NCI-H526 (cell line): ENCODE data around the gene EPHB3.

ENCODE experiments used
- DNase-seq, 2 experiments: peaks; one replicate each; lab custom pipeline; 2025; lab: John Stamatoyannopoulos, UW

Gene EPHB3

GRCh38 chr3:184563941-184564684 lies 2.5 kb downstream of the EPHB3 start:
- DNase-seq: no peak

- peak in 1 of 2 experiments; percentile 59 for DNase-seq
These were observed 3.2 kb downstream of the EPHB3 start for GRCh38 chr3:184564685-184565385.

GRCh38 chr3:184565421-184566211 lies 4.0 kb downstream of the EPHB3 start:
- peak; percentile 52 to 86 for DNase-seq

- DNase-seq: peak in 1 of 2 experiments; percentile 48
These were observed 5.1 kb downstream of the EPHB3 start for GRCh38 chr3:184566441-184567414.

GRCh38 chr3:184567946-184568559 lies 6.5 kb downstream of the EPHB3 start:
- DNase-seq: peak in 1 of 2 experiments; percentile 49

GRCh38 chr3:184568560-184568923 lies 7.0 kb downstream of the EPHB3 start:
- DNase-seq: no peak

GRCh38 chr3:184568924-184569829 lies 7.6 kb downstream of the EPHB3 start:
- peak in 1 of 2 experiments; percentile 78 for DNase-seq

GRCh38 chr3:184570035-184570434 lies 8.4 kb downstream of the EPHB3 start:
- DNase-seq: no peak

GRCh38 chr3:184570489-184570888 lies 8.9 kb downstream of the EPHB3 start:
- no peak for DNase-seq

GRCh38 chr3:184571750-184572377 lies 10.3 kb downstream of the EPHB3 start:
- no peak for DNase-seq

- DNase-seq: no peak
These were observed 11.2 kb downstream of the EPHB3 start for GRCh38 chr3:184572633-184573270.

GRCh38 chr3:184574515-184575417 lies 13.2 kb downstream of the EPHB3 start:
- DNase-seq: peak; percentile 77 to 84

- no peak for DNase-seq
These were observed 14.1 kb downstream of the EPHB3 start for GRCh38 chr3:184575701-184576100.

- no peak for DNase-seq
These were observed 15.1 kb downstream of the EPHB3 start for GRCh38 chr3:184576457-184577240.

GRCh38 chr3:184577546-184577945 lies 16.0 kb downstream of the EPHB3 start:
- DNase-seq: no peak

GRCh38 chr3:184578218-184578617 lies 16.6 kb downstream of the EPHB3 start:
- no peak for DNase-seq

GRCh38 chr3:184578822-184579221 lies 17.2 kb downstream of the EPHB3 start:
- no peak for DNase-seq
